Lower lobe of right lung (tissue), 2 donors: Measurements from ENCODE around the gene ARHGEF1. TPM values are rescaled to one million over a fixed set of nuclear protein-coding genes. Genes with fewer than 3 reads are reported as not detected.

Experiments
- ATAC-seq, 2 donors: fragments of 200-7000 bp; cut with Tn5 transposase; one replicate each; pipeline ENCODE4 v1.9.1; 2020 to 2022; ENCODE audit warnings: mild to moderate bottlenecking in 2 of 2, moderate library complexity in 2 of 2
- DNase-seq: peaks from one replicate; pipeline ENCODE4 v3.0.0-alpha.2; 2020
- H3K27ac ChIP-seq: fragments of 200-600 bp; one replicate; pipeline ENCODE4 v1.8.0; 2022
- H3K27me3 ChIP-seq: fragments of 200-600 bp; one replicate; pipeline ENCODE4 v1.8.0; 2022; ENCODE audit warnings: low read depth
- H3K36me3 ChIP-seq: fragments of 200-600 bp; one replicate; pipeline ENCODE4 v1.8.0; 2022; ENCODE audit warnings: mild to moderate bottlenecking
- H3K4me1 ChIP-seq: fragments of 200-600 bp; one replicate; pipeline ENCODE4 v1.8.0; 2022
- H3K4me3 ChIP-seq: fragments of 200-600 bp; one replicate; pipeline ENCODE4 v1.8.0; 2022; ENCODE audit warnings: mild to moderate bottlenecking
- H3K9me3 ChIP-seq: fragments of 200-600 bp; one replicate; pipeline ENCODE4 v1.8.0; 2022
- CTCF ChIP-seq: fragments of 200-600 bp; IDR thresholded peaks from one replicate; pipeline ENCODE4 v1.8.0; 2022; ENCODE audit warnings: antibody characterized with exemption, mild to moderate bottlenecking
- intact Hi-C: fragments of 100-400 bp; cut with DNase I; formaldehyde crosslinking; loops from one replicate; pipeline ENCODE4 v1.11.0; 2022
- total RNA-seq: library from RNA; stranded (reverse); fragmentation: NEBNext Ultra II Directional; extraction: Animal tissue kit (Norgen Biotek cat#: 25700); gene quantifications from one replicate; pipeline ENCODE4 v1.2.1, GENCODE V29; 2021
- donor health status: DM: no; HTN: yes; CAD: no; lungs with severe emphysema.

Gene ARHGEF1
- total RNA-seq, 1 donor from 2014 or later: 206 TPM

DNA sequence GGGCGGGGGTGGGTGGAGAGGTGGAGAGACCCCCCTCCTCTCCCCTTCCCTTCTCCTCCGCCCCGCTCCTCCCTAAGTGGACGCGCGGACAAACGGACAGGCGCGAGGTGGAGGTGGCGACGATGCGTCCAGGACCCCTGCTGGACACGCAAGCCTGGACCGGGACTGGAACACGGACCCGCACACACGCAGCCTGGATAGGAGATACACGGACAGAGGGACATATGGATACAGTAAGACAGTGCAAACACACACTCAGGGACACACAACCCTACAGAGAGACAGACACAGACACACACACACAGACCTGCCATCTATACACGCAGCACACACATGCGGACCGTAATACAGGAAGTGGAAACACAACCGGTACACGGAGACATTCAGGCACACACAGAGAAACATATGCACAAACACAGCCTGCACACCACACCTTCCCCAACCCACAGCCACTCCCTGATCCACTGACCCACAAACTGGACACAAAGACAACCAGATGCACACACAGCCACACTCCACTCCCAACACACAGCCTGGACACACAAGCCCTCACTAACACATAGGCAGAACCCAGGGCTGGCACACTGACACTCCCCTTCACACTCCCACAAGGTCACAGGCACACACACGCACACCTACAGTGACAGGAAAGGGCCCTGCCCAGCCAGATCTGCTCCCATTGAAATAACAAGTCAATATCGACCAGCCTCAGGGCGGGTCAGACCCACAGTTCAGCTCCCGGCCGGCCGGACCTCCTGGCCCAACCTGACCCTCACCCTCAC is 46.0 kb downstream of the ARHGEF1 start:
- H3K4me1 ChIP-seq: peaks cover 16% of the 10 kb centered on the region
- DNase-seq (no peak), ATAC-seq (peak; percentile 30 to 47)
- H3K27me3 ChIP-seq: peaks cover 84% of the 10 kb centered on the region
- TF ChIP-seq CTCF: no peak
- no peaks in the 10 kb centered on the region for H3K36me3 ChIP-seq
- no peak overlapping the region for H3K27ac ChIP-seq
- peak overlapping the region; percentile 54 for H3K4me3 ChIP-seq
- intact Hi-C loops: no loop called here
- H3K9me3 ChIP-seq: no peaks in the 10 kb centered on the region

DNA sequence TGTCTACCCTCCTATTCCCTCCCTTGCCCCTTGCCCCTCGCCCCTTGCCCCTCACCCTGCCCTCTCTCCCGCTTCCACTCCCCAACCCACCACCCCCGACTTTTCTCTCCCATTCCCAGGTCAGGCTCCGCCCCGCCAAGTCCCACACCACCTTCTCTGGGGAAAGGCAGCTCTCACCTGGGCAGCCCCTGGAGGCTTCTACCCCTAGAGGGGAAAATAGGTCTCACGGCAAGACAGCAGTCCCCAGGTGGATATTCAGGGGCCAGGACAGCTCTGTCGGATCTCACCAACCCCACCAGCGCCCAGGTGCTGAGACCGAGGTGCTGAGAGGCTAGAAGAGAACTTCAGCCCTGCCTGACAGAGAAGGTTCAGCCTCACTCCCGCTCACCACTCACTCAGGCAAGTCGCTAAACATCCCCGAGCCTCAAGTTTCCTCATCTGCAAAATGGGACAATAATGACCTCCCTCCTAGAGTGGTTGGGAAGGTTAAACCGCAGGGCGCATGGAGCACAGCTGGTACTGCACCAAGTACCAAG is 46.6 kb downstream of the ARHGEF1 start:
- Histone ChIP-seq H3K4me3 (no peak overlapping the region), H3K27me3 (peaks cover 77% of the 10 kb centered on the region), H3K27ac (no peak overlapping the region)

DNA sequence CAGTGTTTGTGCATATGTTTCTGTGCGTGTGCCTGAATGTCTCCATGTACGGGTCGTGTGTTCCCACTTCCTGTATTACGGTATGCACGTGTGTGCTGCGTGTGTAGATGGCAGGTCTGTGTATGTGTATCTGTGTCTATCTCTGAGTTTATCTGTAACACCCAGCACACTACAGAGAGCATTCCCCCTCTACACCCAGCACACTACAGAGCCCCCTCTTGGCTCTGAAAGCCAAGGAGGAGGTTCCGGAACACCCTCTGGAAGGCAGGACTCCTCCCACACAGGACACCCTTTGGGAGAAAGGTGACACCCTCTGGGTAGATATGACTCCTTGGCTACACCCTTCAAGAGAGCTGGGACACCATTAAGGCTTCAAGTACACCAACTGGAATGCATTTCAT is 47.3 kb downstream of the ARHGEF1 start:
- Histone ChIP-seq H3K27me3 (peaks cover 74% of the 10 kb centered on the region), H3K27ac (no peak overlapping the region), H3K4me1 (peaks cover 16% of the 10 kb centered on the region), H3K9me3 (no peaks in the 10 kb centered on the region), H3K36me3 (no peaks in the 10 kb centered on the region), H3K4me3 (no peak overlapping the region)
- intact Hi-C loops: loop anchor here (10.0 kb wide), 1 partner anchor 46 kb away; the partner anchor contains the start of gene ARHGEF1
- no peak for TF ChIP-seq CTCF
- no peak for DNase-seq
- ATAC-seq: no peak

More for the DNA sequence above, 46.6 kb downstream of the ARHGEF1 start:
- Histone ChIP-seq H3K36me3 (no peaks in the 10 kb centered on the region), H3K4me1 (peaks cover 16% of the 10 kb centered on the region), H3K9me3 (no peaks in the 10 kb centered on the region)
- no peak for TF ChIP-seq CTCF
- no peak for DNase-seq
- intact Hi-C loops: loop anchor here (10.0 kb wide), 1 partner anchor 45 kb away; the partner anchor contains the start of gene ARHGEF1
- ATAC-seq: no peak

- Histone ChIP-seq H3K4me3 (no peak overlapping the region), H3K9me3 (no peaks in the 10 kb centered on the region), H3K4me1 (peaks cover 16% of the 10 kb centered on the region), H3K27ac (no peak overlapping the region), H3K36me3 (no peaks in the 10 kb centered on the region), H3K27me3 (peaks cover 74% of the 10 kb centered on the region)
- peak; percentile 28 for TF ChIP-seq CTCF
- DNase-seq: no peak
- ATAC-seq: no peak
- intact Hi-C loops: loop anchor here (10.0 kb wide), 1 partner anchor 46 kb away; the partner anchor contains the start of gene ARHGEF1
Measured at GRCh38 chr19:41930926-41931592, 48.1 kb downstream of the ARHGEF1 start.

DNA sequence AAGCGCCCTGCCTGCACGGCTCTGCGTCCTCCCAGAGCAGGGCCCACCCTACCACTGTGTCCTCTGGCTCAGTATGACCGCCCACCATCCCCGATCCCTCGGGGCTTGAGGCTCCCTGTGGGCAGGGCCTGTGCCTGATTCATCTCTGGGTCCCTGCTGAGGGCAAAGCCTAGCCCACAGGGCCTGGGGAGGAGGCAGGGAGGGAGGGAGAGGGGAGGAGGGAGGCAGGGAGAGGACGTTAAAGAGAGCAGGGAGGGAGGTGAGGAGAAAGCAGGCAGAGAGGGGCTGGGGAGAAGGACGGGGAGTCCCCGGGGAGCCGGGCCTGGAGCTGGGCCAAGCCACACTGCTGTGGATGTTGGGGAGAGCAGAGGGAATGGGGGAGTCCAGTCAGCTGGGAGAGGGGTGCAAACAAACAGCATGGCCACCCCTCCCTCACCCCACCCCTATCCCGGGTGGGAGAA is 49.3 kb downstream of the ARHGEF1 start:
- intact Hi-C loops: loop anchor here (10.0 kb wide), 1 partner anchor 47 kb away; the partner anchor contains the start of gene ARHGEF1
- peaks cover 65% of the 10 kb centered on the region for H3K27me3 ChIP-seq
- no peaks in the 10 kb centered on the region for H3K9me3 ChIP-seq
- DNase-seq (no peak), ATAC-seq (no peak)
- H3K36me3 ChIP-seq: no peaks in the 10 kb centered on the region
- no peak overlapping the region for H3K4me3 ChIP-seq
- no peak overlapping the region for H3K27ac ChIP-seq
- no peak for TF ChIP-seq CTCF
- H3K4me1 ChIP-seq: peaks cover 16% of the 10 kb centered on the region
